ENCODE data around the gene CCDC73. TPM values are rescaled to one million over a fixed set of nuclear protein-coding genes. Genes with fewer than 3 reads are reported as not detected.

The CCDC73 gene
- total RNA-seq, 2 experiments from 2014 or later = not detected

GRCh38 chr11:32576456-32576855, 218.0 kb downstream of the CCDC73 start:
- intact Hi-C loops (cut with micrococcal nuclease) = no loop called here
- no peak for DNase-seq
- CTCF ChIA-PET = no interaction called here
- Mint-ChIP-seq H3K9me3 (no peaks in the 10 kb centered on the region), H3K27ac (no peak overlapping the region), H3K4me3 (no peak overlapping the region), H3K36me3 (ENCODE audit: low read depth) (no peaks in the 10 kb centered on the region), H3K27me3 (ENCODE audit: low read depth) (peaks cover 1% of the 10 kb centered on the region), H3K4me1 (ENCODE audit: low read depth) (no peaks in the 10 kb centered on the region)

DNA sequence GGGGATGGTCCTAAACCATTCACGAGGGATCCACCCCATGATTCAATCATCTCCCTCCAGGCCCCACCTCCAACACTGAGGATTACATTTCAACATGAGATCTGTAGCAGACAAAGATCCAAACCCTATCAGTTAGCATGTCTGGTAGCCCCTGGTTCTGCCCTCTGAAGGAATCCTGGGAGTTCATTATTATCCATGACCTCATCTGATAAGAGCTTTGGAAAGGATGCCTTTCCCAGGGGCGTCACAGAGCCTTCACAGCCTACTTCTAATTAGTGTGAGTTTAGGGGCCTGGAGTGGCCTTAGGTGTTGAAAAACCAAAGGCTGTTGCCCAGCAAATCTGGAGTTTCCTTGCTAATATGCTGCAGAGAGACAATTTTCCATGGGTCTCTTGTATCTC, 219.4 kb downstream of the CCDC73 start:
- no peaks in the 10 kb centered on the region for H3K36me3 Mint-ChIP-seq (ENCODE audit: low read depth)
- H3K4me1 Mint-ChIP-seq (ENCODE audit: low read depth) = no peaks in the 10 kb centered on the region
- intact Hi-C loops (cut with micrococcal nuclease) = no loop called here

GRCh38 chr11:32574421-32574820, 220.0 kb downstream of the CCDC73 start:
- Mint-ChIP-seq H3K4me3 (no peak overlapping the region), H3K27ac (no peak overlapping the region), H3K4me1 (ENCODE audit: low read depth) (no peaks in the 10 kb centered on the region), H3K36me3 (ENCODE audit: low read depth) (no peaks in the 10 kb centered on the region), H3K27me3 (ENCODE audit: low read depth) (peaks cover 1% of the 10 kb centered on the region), H3K9me3 (no peaks in the 10 kb centered on the region)
- no peak for DNase-seq
- CTCF ChIA-PET = no interaction called here
- intact Hi-C loops (cut with micrococcal nuclease) = no loop called here

More for the DNA sequence above, 219.4 kb downstream of the CCDC73 start:
- CTCF ChIA-PET = no interaction called here
- H3K4me3 Mint-ChIP-seq = no peak overlapping the region
- no peak overlapping the region for H3K27ac Mint-ChIP-seq
- DNase-seq = no peak
- peaks cover 1% of the 10 kb centered on the region for H3K27me3 Mint-ChIP-seq (ENCODE audit: low read depth)
- H3K9me3 Mint-ChIP-seq = no peaks in the 10 kb centered on the region

DNA sequence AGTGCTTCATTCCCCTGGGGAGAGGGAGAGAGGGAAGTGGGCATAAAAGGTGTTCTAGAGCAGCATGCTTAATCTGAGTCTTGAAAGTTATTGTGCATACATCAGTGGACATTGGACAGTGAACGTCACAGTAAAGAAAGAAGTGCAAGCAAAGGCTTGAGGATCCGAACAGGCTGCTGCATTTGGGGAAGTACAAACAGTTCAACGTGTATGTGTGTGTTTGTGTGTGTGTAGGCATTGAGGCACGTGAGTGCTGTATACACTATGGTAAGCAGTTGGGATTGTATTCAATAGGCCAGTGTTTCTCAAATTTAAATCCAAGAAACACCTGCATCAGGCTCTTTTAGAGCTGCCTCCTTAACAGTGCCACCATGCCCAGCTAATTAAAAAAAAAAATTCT, 221.2 kb downstream of the CCDC73 start:
- H3K27me3 Mint-ChIP-seq (ENCODE audit: low read depth) = peaks cover 1% of the 10 kb centered on the region
- H3K36me3 Mint-ChIP-seq (ENCODE audit: low read depth) = no peaks in the 10 kb centered on the region
- H3K27ac Mint-ChIP-seq = no peak overlapping the region
- H3K4me3 Mint-ChIP-seq = no peak overlapping the region
- DNase-seq = no peak
- intact Hi-C loops (cut with micrococcal nuclease) = no loop called here
- CTCF ChIA-PET = interaction anchor here (0.6 kb wide), 1 partner anchor 100 kb away, joined by 3 read pairs; no protein-coding TSS in a partner anchor
- no peaks in the 10 kb centered on the region for H3K9me3 Mint-ChIP-seq
- H3K4me1 Mint-ChIP-seq (ENCODE audit: low read depth) = no peaks in the 10 kb centered on the region

GRCh38 chr11:32571039-32571438, 223.4 kb downstream of the CCDC73 start:
- CTCF ChIA-PET = no interaction called here
- H3K4me3 Mint-ChIP-seq = no peak overlapping the region

GRCh38 chr11:32569313-32569881, 225.1 kb downstream of the CCDC73 start:
- no peak overlapping the region for H3K27ac Mint-ChIP-seq
- no peaks in the 10 kb centered on the region for H3K27me3 Mint-ChIP-seq (ENCODE audit: low read depth)
- intact Hi-C loops (cut with micrococcal nuclease) = no loop called here
- no peaks in the 10 kb centered on the region for H3K9me3 Mint-ChIP-seq
- CTCF ChIA-PET = interaction anchor here (0.6 kb wide), 2 partner anchors 237 to 265 kb away, joined by 3 read pairs; no protein-coding TSS in a partner anchor
- H3K4me1 Mint-ChIP-seq (ENCODE audit: low read depth) = peaks cover 12% of the 10 kb centered on the region
- H3K36me3 Mint-ChIP-seq (ENCODE audit: low read depth) = no peaks in the 10 kb centered on the region
- DNase-seq = no peak
- H3K4me3 Mint-ChIP-seq = no peak overlapping the region

More at GRCh38 chr11:32571039-32571438, 223.4 kb downstream of the CCDC73 start:
- no peak for DNase-seq
- no peaks in the 10 kb centered on the region for H3K9me3 Mint-ChIP-seq
- intact Hi-C loops (cut with micrococcal nuclease) = no loop called here
- H3K27me3 Mint-ChIP-seq (ENCODE audit: low read depth) = peaks cover 1% of the 10 kb centered on the region
- H3K27ac Mint-ChIP-seq = no peak overlapping the region
- no peaks in the 10 kb centered on the region for H3K36me3 Mint-ChIP-seq (ENCODE audit: low read depth)
- H3K4me1 Mint-ChIP-seq (ENCODE audit: low read depth) = peaks cover 12% of the 10 kb centered on the region

DNA sequence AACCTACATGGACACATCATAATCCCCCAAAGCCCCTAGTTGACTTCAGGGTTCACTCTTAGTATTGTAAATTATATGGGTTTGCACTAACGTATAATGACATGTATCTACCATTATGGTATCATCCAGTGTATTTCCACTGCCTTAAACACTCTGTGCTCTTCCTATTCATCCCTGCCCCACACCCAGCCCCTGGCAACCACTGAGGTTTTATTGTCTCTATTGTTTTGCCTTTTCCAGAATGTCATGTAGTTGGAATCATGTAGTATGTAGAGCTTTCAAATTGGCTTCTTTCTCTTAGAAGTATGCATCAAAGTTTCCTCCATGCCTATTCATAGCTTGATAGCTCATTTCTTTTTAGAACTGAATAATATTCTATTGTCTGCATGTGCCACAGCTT, 227.3 kb downstream of the CCDC73 start:
- H3K4me1 Mint-ChIP-seq (ENCODE audit: low read depth) = peaks cover 12% of the 10 kb centered on the region
- intact Hi-C loops (cut with micrococcal nuclease) = no loop called here
- no peaks in the 10 kb centered on the region for H3K27me3 Mint-ChIP-seq (ENCODE audit: low read depth)
- DNase-seq = no peak
- H3K27ac Mint-ChIP-seq = no peak overlapping the region
- H3K9me3 Mint-ChIP-seq = no peaks in the 10 kb centered on the region
- no peak overlapping the region for H3K4me3 Mint-ChIP-seq
- no peaks in the 10 kb centered on the region for H3K36me3 Mint-ChIP-seq (ENCODE audit: low read depth)
- CTCF ChIA-PET = no interaction called here

DNA sequence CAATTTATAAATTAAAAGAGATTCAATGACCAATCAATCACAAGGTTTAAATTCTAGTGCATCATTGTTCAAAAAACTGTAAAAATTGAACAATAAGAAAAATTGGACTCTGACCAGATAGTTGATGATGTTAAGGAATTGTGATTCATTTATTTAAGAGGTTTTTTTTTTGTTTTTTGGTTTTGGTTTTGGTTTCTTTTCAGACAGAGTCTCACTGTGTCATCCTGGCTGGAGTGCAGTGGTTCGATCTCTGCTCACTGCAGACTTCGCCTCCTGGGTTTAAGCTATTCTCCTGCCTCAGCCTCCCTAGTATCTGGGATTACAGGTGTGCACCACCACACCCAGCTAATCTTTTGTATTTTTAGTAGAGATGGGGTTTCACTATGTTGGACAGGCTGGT, 227.9 kb downstream of the CCDC73 start:
- H3K4me1 Mint-ChIP-seq (ENCODE audit: low read depth) = peaks cover 12% of the 10 kb centered on the region
- no peaks in the 10 kb centered on the region for H3K36me3 Mint-ChIP-seq (ENCODE audit: low read depth)
- H3K4me3 Mint-ChIP-seq = no peak overlapping the region
- DNase-seq = no peak
- intact Hi-C loops (cut with micrococcal nuclease) = no loop called here
- H3K9me3 Mint-ChIP-seq = no peaks in the 10 kb centered on the region
- CTCF ChIA-PET = no interaction called here
- H3K27ac Mint-ChIP-seq = no peak overlapping the region
- no peaks in the 10 kb centered on the region for H3K27me3 Mint-ChIP-seq (ENCODE audit: low read depth)

DNA sequence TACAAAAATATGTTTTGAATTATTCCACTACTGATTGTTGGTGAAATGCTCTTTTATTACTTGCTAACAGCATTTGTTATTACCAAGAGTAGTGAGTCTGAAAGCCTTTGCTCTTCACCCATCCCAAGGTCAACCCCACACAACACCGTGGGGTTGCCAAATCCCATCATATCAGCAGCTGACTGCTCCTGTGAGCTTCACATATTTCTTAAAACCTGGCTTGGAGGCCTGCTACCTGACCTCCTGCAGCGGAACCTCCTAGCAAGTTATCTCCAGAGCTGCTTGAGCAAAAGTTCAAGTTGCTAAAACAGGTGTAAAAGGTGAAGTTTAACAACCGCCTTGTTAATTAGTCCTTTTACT, 230.9 kb downstream of the CCDC73 start:
- no peak overlapping the region for H3K27ac Mint-ChIP-seq
- DNase-seq = no peak
- CTCF ChIA-PET = no interaction called here

GRCh38 chr11:32562839-32563599, 231.4 kb downstream of the CCDC73 start:
- CTCF ChIA-PET = no interaction called here
- H3K27ac Mint-ChIP-seq = no peak overlapping the region
- peaks cover 12% of the 10 kb centered on the region for H3K4me1 Mint-ChIP-seq (ENCODE audit: low read depth)
- intact Hi-C loops (cut with micrococcal nuclease) = no loop called here
- H3K27me3 Mint-ChIP-seq (ENCODE audit: low read depth) = no peaks in the 10 kb centered on the region
- no peak for DNase-seq
- no peaks in the 10 kb centered on the region for H3K36me3 Mint-ChIP-seq (ENCODE audit: low read depth)
- H3K9me3 Mint-ChIP-seq = no peaks in the 10 kb centered on the region
- no peak overlapping the region for H3K4me3 Mint-ChIP-seq

More for the DNA sequence above, 230.9 kb downstream of the CCDC73 start:
- no peaks in the 10 kb centered on the region for H3K9me3 Mint-ChIP-seq
- no peaks in the 10 kb centered on the region for H3K27me3 Mint-ChIP-seq (ENCODE audit: low read depth)
- intact Hi-C loops (cut with micrococcal nuclease) = no loop called here
- no peak overlapping the region for H3K4me3 Mint-ChIP-seq
- peaks cover 12% of the 10 kb centered on the region for H3K4me1 Mint-ChIP-seq (ENCODE audit: low read depth)
- H3K36me3 Mint-ChIP-seq (ENCODE audit: low read depth) = no peaks in the 10 kb centered on the region

DNA sequence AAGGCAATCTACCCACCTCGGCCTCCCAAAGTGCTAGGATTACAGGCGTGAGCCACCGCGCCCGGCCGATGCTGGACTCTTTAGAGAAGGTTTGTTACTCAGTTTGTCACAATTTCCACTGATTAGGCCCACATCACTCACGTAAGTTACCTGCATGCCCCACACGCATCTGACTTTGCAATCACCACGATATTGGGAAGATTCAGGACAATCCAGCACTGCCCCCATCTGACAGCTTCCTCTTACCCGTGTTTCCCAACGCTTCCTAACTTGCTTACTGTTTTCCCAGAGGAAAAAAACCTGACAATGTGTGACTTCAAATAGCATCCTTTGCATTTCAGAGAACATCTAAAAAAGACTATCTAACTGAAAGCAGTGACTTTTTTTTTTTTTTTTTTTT, 232.6 kb downstream of the CCDC73 start:
- Mint-ChIP-seq H3K9me3 (no peaks in the 10 kb centered on the region), H3K4me1 (ENCODE audit: low read depth) (peaks cover 7% of the 10 kb centered on the region), H3K4me3 (no peak overlapping the region), H3K36me3 (ENCODE audit: low read depth) (no peaks in the 10 kb centered on the region), H3K27me3 (ENCODE audit: low read depth) (no peaks in the 10 kb centered on the region), H3K27ac (no peak overlapping the region)
- intact Hi-C loops (cut with micrococcal nuclease) = no loop called here
- no peak for DNase-seq
- CTCF ChIA-PET = no interaction called here

DNA sequence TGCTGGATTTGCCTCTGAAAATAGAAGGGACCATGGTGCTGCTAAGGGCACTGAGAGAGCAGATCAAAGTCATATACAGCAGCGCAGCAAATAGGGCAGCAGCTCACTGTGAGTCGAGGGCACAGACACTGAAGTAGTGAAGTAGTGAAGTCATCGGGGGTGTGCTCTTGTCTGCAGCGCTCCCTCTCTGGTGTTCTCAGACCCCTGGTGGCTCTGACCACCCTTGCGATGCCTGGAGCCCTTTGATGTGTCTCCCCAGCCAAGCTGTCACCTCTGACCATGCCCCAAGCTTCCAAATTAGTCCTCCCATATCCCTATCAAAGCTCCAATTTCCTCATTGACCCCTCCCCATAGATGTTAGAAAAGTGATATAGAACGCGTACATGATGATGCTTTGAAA, 238.6 kb downstream of the CCDC73 start:
- DNase-seq = no peak
- Mint-ChIP-seq H3K9me3 (no peaks in the 10 kb centered on the region), H3K36me3 (ENCODE audit: low read depth) (no peaks in the 10 kb centered on the region), H3K27me3 (ENCODE audit: low read depth) (peaks cover 4% of the 10 kb centered on the region), H3K27ac (no peak overlapping the region), H3K4me1 (ENCODE audit: low read depth) (no peaks in the 10 kb centered on the region), H3K4me3 (no peak overlapping the region)
- intact Hi-C loops (cut with micrococcal nuclease) = no loop called here
- CTCF ChIA-PET = no interaction called here

- H3K27ac Mint-ChIP-seq = no peak overlapping the region
- DNase-seq = no peak
- intact Hi-C loops (cut with micrococcal nuclease) = no loop called here
- no peaks in the 10 kb centered on the region for H3K9me3 Mint-ChIP-seq
- H3K4me1 Mint-ChIP-seq (ENCODE audit: low read depth) = no peaks in the 10 kb centered on the region
- CTCF ChIA-PET = no interaction called here
- H3K36me3 Mint-ChIP-seq (ENCODE audit: low read depth) = no peaks in the 10 kb centered on the region
- H3K27me3 Mint-ChIP-seq (ENCODE audit: low read depth) = peaks cover 7% of the 10 kb centered on the region
- H3K4me3 Mint-ChIP-seq = no peak overlapping the region
These were observed 239.4 kb downstream of the CCDC73 start for GRCh38 chr11:32555091-32555490.
